ENCODE data around the gene ROS1. TPM values are rescaled to one million over a fixed set of nuclear protein-coding genes. Genes with fewer than 3 reads are reported as not detected.
A peak's percentile ranks its signal among the peaks of the same experiment; 100 is the strongest.

ROS1 gene
- total RNA-seq, 5 donors from 2014 or later (not counting 1 experiment from before 2014, with no cell fraction given), result 0.03 to 0.07 (median 0.06) TPM; not detected in 2

DNA sequence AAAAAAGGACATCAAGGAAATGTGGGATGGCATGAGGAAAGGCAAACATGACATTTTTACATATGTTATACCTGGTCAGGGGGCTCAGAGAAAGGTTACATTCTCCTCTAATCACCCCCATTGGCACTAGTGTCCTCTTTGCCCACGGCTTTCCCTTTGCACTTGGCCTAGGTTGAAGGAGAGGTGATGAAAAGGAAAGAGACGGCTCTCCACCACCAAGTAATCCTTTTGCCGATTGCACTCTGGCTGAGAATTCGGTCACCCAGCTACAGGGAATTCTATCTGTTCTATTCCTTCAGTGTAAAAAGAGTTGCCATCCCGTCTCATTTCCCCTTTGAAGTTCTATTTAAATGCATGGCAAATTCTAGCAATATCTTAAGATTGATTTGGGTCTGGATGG, 150.0 kb downstream of the ROS1 start:
- CTCF ChIA-PET, result no interaction called here
- no peaks in the 10 kb centered on the region for H3K4me1 ChIP-seq (ENCODE audit: control insufficient read depth in 1 of 2, extremely low read depth in 1 of 2, insufficient read depth in 2 of 2, low read length in 2 of 2)

DNA sequence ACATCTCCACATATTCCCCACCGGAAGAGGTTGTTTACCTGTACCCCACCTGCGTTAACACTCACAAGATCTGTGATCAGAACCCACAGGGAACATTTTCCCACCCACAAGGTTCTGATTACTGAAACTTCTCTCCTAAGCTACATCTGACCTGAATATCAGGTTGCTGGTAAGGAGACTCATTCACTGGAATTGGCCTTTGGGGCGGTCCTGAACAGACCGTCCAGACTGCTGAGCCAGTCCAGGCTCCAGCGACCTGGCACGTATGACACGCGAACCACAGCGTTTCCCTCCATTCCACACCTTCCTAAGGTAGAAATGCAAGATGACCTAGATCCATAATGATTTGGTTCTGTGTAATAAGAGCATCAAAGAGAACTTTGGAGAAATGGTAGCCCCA, 150.5 kb downstream of the ROS1 start:
- H3K9me3 ChIP-seq, result no peaks in the 10 kb centered on the region
- no peak overlapping the region for H3K4me3 Mint-ChIP-seq
- WGBS (ENCODE audit: insufficient coverage), result no CpG with 5 or more reads among the region's 9 CpGs
- H3K27ac Mint-ChIP-seq, result no peak overlapping the region
- H3K4me1 ChIP-seq (ENCODE audit: control insufficient read depth in 1 of 2, extremely low read depth in 1 of 2, insufficient read depth in 2 of 2, low read length in 2 of 2), result peaks cover 0 to 2% of the 10 kb centered on the region in 2 experiments
- ChIA-PET CTCF (no interaction called here), POLR2A (no interaction called here)
- H3K36me3 ChIP-seq (ENCODE audit: control insufficient read depth in 2 of 2, extremely low read depth in 1 of 2, insufficient read depth in 1 of 2, low read length in 1 of 2), result no peaks in the 10 kb centered on the region
- ATAC-seq (replicated peaks in 1 of 4) (no peak), DNase-seq (no peak)
- peaks cover 47 to 55% of the 10 kb centered on the region in 2 donors for H3K27me3 Mint-ChIP-seq
- peaks cover 0 to 3% (median 0%) of the 10 kb centered on the region in 3 donors for H3K4me1 Mint-ChIP-seq
- H3K9me3 Mint-ChIP-seq, result no peaks in the 10 kb centered on the region
- H3K27ac ChIP-seq (ENCODE audit: low read length), result no peak overlapping the region
- no peak overlapping the region for H3K4me3 ChIP-seq (ENCODE audit: control insufficient read depth in 1 of 2, extremely low read depth in 1 of 2, low read length in 1 of 2)
- no peaks in the 10 kb centered on the region for H3K36me3 Mint-ChIP-seq
- peaks cover 8 to 21% of the 10 kb centered on the region in 2 experiments for H3K27me3 ChIP-seq (replicated peaks in 1 of 2; ENCODE audit: control insufficient read depth in 2 of 2, extremely low read depth in 1 of 2, insufficient read depth in 2 of 2, low read length in 1 of 2)

More for the DNA sequence above, 150.0 kb downstream of the ROS1 start:
- peaks cover 52 to 58% of the 10 kb centered on the region in 2 donors for H3K27me3 Mint-ChIP-seq
- no peaks in the 10 kb centered on the region for H3K36me3 Mint-ChIP-seq
- H3K27ac Mint-ChIP-seq, result no peak overlapping the region
- Histone ChIP-seq H3K36me3 (ENCODE audit: control insufficient read depth in 2 of 2, extremely low read depth in 1 of 2, insufficient read depth in 1 of 2, low read length in 1 of 2) (no peaks in the 10 kb centered on the region), H3K9me3 (no peaks in the 10 kb centered on the region), H3K27ac (ENCODE audit: low read length) (no peak overlapping the region), H3K4me3 (ENCODE audit: control insufficient read depth in 1 of 2, extremely low read depth in 1 of 2, low read length in 1 of 2) (no peak overlapping the region), H3K27me3 (replicated peaks in 1 of 2; ENCODE audit: control insufficient read depth in 2 of 2, extremely low read depth in 1 of 2, insufficient read depth in 2 of 2, low read length in 1 of 2) (peaks cover 8 to 19% of the 10 kb centered on the region in 2 experiments)
- H3K4me1 Mint-ChIP-seq, result peaks cover 0 to 3% (median 0%) of the 10 kb centered on the region in 3 donors
- DNase-seq, result no peak
- H3K4me3 Mint-ChIP-seq, result no peak overlapping the region
- ATAC-seq (replicated peaks in 1 of 4), result no peak
- POLR2A ChIA-PET, result no interaction called here
- H3K9me3 Mint-ChIP-seq, result no peaks in the 10 kb centered on the region
- no CpG with 5 or more reads among the region's 5 CpGs for WGBS (ENCODE audit: insufficient coverage)

DNA sequence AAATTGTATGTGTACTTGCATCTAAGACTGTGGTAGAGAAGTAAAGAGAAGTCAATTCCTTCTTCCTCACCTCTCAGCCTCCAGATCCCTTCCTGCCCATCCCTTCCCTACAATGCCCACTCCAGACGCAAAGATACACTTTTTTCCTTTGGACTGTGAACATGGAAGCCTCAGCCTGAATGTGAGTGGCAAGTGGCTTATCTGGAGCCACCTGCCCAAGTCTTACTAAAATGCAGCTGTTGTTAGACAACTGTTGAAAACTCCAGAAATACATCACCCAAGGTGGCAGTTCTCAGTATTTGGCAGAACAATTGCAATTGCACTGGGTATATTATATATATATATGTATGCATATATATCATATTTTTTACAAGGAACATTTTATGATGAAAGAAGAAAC, 152.9 kb downstream of the ROS1 start:
- DNase-seq (no peak), ATAC-seq (replicated peaks in 1 of 4) (no peak)
- H3K36me3 ChIP-seq (ENCODE audit: control insufficient read depth in 2 of 2, extremely low read depth in 1 of 2, insufficient read depth in 1 of 2, low read length in 1 of 2), result no peaks in the 10 kb centered on the region
- WGBS (ENCODE audit: insufficient coverage), result no CpG with 5 or more reads among the region's 1 CpG
- H3K9me3 ChIP-seq, result no peaks in the 10 kb centered on the region
- no peak overlapping the region for H3K4me3 Mint-ChIP-seq
- no peaks in the 10 kb centered on the region for H3K36me3 Mint-ChIP-seq
- peaks cover 0 to 5% of the 10 kb centered on the region in 2 experiments for H3K4me1 ChIP-seq (ENCODE audit: control insufficient read depth in 1 of 2, extremely low read depth in 1 of 2, insufficient read depth in 2 of 2, low read length in 2 of 2)
- ChIA-PET CTCF (no interaction called here), POLR2A (no interaction called here)
- peaks cover 63 to 71% of the 10 kb centered on the region in 2 donors for H3K27me3 Mint-ChIP-seq
- H3K4me3 ChIP-seq (ENCODE audit: control insufficient read depth in 1 of 2, extremely low read depth in 1 of 2, low read length in 1 of 2), result no peak overlapping the region
- H3K27ac ChIP-seq (ENCODE audit: low read length), result no peak overlapping the region
- H3K27me3 ChIP-seq (replicated peaks in 1 of 2; ENCODE audit: control insufficient read depth in 2 of 2, extremely low read depth in 1 of 2, insufficient read depth in 2 of 2, low read length in 1 of 2), result peaks cover 17 to 31% of the 10 kb centered on the region in 2 experiments
- H3K4me1 Mint-ChIP-seq, result peaks cover 0 to 9% (median 3%) of the 10 kb centered on the region in 3 donors
- no peaks in the 10 kb centered on the region for H3K9me3 Mint-ChIP-seq
- H3K27ac Mint-ChIP-seq, result no peak overlapping the region

- POLR2A ChIA-PET, result no interaction called here
These were observed 153.5 kb downstream of the ROS1 start for GRCh38 chr6:117272032-117272866.

GRCh38 chr6:117270843-117271507, 154.8 kb downstream of the ROS1 start:
- WGBS (ENCODE audit: insufficient coverage), result 7% methylated on average over 38 of the region's 48 CpGs
- ChIA-PET POLR2A (no interaction called here), CTCF (no interaction called here)
- Histone ChIP-seq H3K27me3 (replicated peaks in 1 of 2; ENCODE audit: control insufficient read depth in 2 of 2, extremely low read depth in 1 of 2, insufficient read depth in 2 of 2, low read length in 1 of 2) (peaks cover 29 to 43% of the 10 kb centered on the region in 2 experiments), H3K4me3 (ENCODE audit: control insufficient read depth in 1 of 2, extremely low read depth in 1 of 2, low read length in 1 of 2) (no peak overlapping the region), H3K4me1 (ENCODE audit: control insufficient read depth in 1 of 2, extremely low read depth in 1 of 2, insufficient read depth in 2 of 2, low read length in 2 of 2) (peaks cover 0 to 9% of the 10 kb centered on the region in 2 experiments), H3K9me3 (no peaks in the 10 kb centered on the region), H3K27ac (ENCODE audit: low read length) (no peak overlapping the region), H3K36me3 (ENCODE audit: control insufficient read depth in 2 of 2, extremely low read depth in 1 of 2, insufficient read depth in 1 of 2, low read length in 1 of 2) (no peaks in the 10 kb centered on the region)
- no peaks in the 10 kb centered on the region for H3K9me3 Mint-ChIP-seq
- peak overlapping the region in 1 of 3 donors; percentile 18 for H3K4me3 Mint-ChIP-seq
- H3K36me3 Mint-ChIP-seq, result no peaks in the 10 kb centered on the region
- H3K4me1 Mint-ChIP-seq, result peaks cover 0 to 20% (median 12%) of the 10 kb centered on the region in 3 donors
- DNase-seq (no peak), ATAC-seq (replicated peaks in 1 of 4) (no peak)
- peaks cover 74 to 87% of the 10 kb centered on the region in 2 donors for H3K27me3 Mint-ChIP-seq
- no peak overlapping the region for H3K27ac Mint-ChIP-seq

More at GRCh38 chr6:117272032-117272866, 153.5 kb downstream of the ROS1 start:
- no peak for DNase-seq
- Histone ChIP-seq H3K4me1 (ENCODE audit: control insufficient read depth in 1 of 2, extremely low read depth in 1 of 2, insufficient read depth in 2 of 2, low read length in 2 of 2) (peaks cover 0 to 5% of the 10 kb centered on the region in 2 experiments), H3K9me3 (no peaks in the 10 kb centered on the region), H3K27me3 (replicated peaks in 1 of 2; ENCODE audit: control insufficient read depth in 2 of 2, extremely low read depth in 1 of 2, insufficient read depth in 2 of 2, low read length in 1 of 2) (peaks cover 22 to 36% of the 10 kb centered on the region in 2 experiments), H3K4me3 (ENCODE audit: control insufficient read depth in 1 of 2, extremely low read depth in 1 of 2, low read length in 1 of 2) (no peak overlapping the region), H3K27ac (ENCODE audit: low read length) (no peak overlapping the region), H3K36me3 (ENCODE audit: control insufficient read depth in 2 of 2, extremely low read depth in 1 of 2, insufficient read depth in 1 of 2, low read length in 1 of 2) (no peaks in the 10 kb centered on the region)
- no peak overlapping the region for H3K27ac Mint-ChIP-seq
- H3K36me3 Mint-ChIP-seq, result no peaks in the 10 kb centered on the region
- ATAC-seq (replicated peaks in 1 of 4), result no peak
- 16% methylated on average over 3 of the region's 8 CpGs for WGBS (ENCODE audit: insufficient coverage)
- no peak overlapping the region for H3K4me3 Mint-ChIP-seq
- CTCF ChIA-PET, result no interaction called here
- peaks cover 0 to 9% (median 3%) of the 10 kb centered on the region in 3 donors for H3K4me1 Mint-ChIP-seq
- H3K9me3 Mint-ChIP-seq, result no peaks in the 10 kb centered on the region
- H3K27me3 Mint-ChIP-seq, result peaks cover 70 to 78% of the 10 kb centered on the region in 2 donors

DNA sequence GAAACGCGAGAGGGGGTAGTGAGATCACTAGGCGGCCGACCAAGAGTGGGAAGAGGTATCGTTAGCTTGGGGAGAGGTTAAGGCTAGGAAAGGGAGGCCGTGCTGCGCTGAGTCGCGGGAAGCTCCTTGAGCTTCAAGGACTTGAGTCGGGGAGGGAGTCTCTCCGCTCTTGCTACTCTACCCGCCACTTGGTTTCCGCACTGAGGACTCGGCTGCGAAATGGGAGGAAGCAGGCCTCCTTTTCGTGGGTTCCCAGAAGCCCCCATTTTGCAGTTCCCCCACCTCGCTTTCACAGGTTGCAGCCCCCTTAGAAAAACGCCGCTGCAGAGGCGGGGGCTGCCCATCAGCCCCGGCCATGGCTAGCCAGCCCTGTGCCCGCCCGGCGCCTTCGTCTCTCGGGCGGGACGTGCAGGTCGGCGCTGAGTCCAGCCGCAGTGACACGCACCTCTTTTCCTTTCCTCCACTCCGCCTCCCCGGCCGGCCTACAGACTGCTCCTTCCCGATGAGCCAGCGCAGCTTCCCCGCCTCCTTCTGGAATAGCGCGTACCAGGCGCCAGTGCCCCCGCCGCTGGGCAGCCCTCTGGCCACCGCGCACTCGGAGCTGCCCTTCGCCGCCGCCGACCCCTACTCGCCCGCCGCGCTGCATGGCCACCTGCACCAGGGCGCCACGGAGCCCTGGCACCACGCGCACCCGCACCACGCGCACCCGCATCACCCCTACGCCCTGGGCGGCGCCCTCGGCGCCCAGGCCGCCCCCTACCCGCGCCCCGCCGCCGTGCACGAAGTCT, 155.5 kb downstream of the ROS1 start:
- ATAC-seq (replicated peaks in 1 of 4) (no peak), DNase-seq (no peak)
- peaks cover 69 to 84% of the 10 kb centered on the region in 2 donors for H3K27me3 Mint-ChIP-seq
- peaks cover 2 to 22% (median 12%) of the 10 kb centered on the region in 3 donors for H3K4me1 Mint-ChIP-seq
- ChIA-PET POLR2A (no interaction called here), CTCF (no interaction called here)
- no peaks in the 10 kb centered on the region for H3K9me3 Mint-ChIP-seq
- peaks cover 0 to 15% of the 10 kb centered on the region in 2 experiments for H3K4me1 ChIP-seq (ENCODE audit: control insufficient read depth in 1 of 2, extremely low read depth in 1 of 2, insufficient read depth in 2 of 2, low read length in 2 of 2)
- H3K4me3 Mint-ChIP-seq, result peak overlapping the region in 1 of 3 donors; percentile 25
- H3K4me3 ChIP-seq (ENCODE audit: control insufficient read depth in 1 of 2, extremely low read depth in 1 of 2, low read length in 1 of 2), result no peak overlapping the region
- no peak overlapping the region for H3K27ac Mint-ChIP-seq
- no peak overlapping the region for H3K27ac ChIP-seq (ENCODE audit: low read length)
- no peaks in the 10 kb centered on the region for H3K9me3 ChIP-seq
- H3K36me3 Mint-ChIP-seq, result no peaks in the 10 kb centered on the region
- WGBS (ENCODE audit: insufficient coverage), result 5% methylated on average over 72 of the region's 74 CpGs
- H3K27me3 ChIP-seq (replicated peaks in 1 of 2; ENCODE audit: control insufficient read depth in 2 of 2, extremely low read depth in 1 of 2, insufficient read depth in 2 of 2, low read length in 1 of 2), result peaks cover 31 to 44% of the 10 kb centered on the region in 2 experiments
- no peaks in the 10 kb centered on the region for H3K36me3 ChIP-seq (ENCODE audit: control insufficient read depth in 2 of 2, extremely low read depth in 1 of 2, insufficient read depth in 1 of 2, low read length in 1 of 2)

Data from T-cell (primary cell).